GM20000 (cell line): ENCODE results near the gene DNASE1.
"Not testable (repeated sequence)": the region's sequence is repeated elsewhere in the genome, so short reads cannot be mapped to it uniquely, and the experiment has no call there.

Source experiments
- DNase-seq: peaks from one replicate; pipeline ENCODE4 v3.0.0; 2012; ENCODE audit warnings: low spot score
- TF ChIP-seq, protein P1 (sequence below): IDR thresholded peaks from 2 replicates; pipeline ENCODE4 v1.5.1; 2012; ENCODE audit warnings: mild to moderate bottlenecking, control low read depth; ENCODE audit errors: extremely low read depth, missing control alignments

The DNASE1 gene

DNA sequence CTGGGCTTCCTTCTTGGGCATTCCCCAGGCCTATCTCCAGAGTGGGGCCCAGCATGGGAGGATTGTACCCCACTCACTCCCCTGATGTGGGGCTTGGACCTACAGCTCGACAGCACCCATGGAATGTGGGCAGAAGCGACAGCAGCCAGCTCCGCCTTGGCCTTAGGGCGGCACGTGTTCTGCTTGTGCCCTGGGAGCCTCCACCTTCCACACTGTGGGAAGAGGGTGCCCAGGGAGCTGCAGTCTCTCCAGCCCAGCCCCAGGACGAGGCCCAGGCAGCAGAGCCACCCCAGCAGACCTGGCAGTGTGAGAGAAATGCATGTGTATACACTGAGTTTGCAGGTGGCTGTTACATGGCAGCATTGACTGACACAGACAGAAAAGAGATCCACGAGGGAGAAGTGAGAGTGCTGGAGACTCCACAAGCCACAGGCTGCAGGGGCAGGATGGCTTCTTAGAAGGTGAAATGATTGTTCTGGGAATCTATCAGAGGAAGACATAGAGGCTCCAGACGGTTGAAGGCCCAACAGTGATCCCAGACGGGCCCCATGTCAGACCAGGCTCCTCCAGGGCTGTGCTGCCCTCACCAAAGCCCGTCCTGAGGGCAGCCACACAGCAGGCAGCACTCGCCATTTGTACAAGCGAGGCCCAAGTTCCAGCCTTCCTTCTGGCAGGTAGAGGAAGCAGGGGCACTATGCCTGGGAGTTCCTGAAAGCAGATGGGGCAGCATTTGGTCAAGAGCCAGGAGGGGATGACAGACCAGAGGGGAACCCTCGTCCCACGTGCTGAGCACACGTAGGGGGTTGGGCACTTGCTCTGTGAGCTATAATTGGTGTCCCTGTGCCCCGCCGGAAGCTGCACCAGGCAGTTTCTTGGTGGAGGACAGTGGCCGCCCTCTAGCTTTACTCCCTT is 2.8 kb upstream of the DNASE1 start:
- TF ChIP-seq, protein P1, sequence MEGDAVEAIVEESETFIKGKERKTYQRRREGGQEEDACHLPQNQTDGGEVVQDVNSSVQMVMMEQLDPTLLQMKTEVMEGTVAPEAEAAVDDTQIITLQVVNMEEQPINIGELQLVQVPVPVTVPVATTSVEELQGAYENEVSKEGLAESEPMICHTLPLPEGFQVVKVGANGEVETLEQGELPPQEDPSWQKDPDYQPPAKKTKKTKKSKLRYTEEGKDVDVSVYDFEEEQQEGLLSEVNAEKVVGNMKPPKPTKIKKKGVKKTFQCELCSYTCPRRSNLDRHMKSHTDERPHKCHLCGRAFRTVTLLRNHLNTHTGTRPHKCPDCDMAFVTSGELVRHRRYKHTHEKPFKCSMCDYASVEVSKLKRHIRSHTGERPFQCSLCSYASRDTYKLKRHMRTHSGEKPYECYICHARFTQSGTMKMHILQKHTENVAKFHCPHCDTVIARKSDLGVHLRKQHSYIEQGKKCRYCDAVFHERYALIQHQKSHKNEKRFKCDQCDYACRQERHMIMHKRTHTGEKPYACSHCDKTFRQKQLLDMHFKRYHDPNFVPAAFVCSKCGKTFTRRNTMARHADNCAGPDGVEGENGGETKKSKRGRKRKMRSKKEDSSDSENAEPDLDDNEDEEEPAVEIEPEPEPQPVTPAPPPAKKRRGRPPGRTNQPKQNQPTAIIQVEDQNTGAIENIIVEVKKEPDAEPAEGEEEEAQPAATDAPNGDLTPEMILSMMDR = no peak
- no peak for DNase-seq

DNA sequence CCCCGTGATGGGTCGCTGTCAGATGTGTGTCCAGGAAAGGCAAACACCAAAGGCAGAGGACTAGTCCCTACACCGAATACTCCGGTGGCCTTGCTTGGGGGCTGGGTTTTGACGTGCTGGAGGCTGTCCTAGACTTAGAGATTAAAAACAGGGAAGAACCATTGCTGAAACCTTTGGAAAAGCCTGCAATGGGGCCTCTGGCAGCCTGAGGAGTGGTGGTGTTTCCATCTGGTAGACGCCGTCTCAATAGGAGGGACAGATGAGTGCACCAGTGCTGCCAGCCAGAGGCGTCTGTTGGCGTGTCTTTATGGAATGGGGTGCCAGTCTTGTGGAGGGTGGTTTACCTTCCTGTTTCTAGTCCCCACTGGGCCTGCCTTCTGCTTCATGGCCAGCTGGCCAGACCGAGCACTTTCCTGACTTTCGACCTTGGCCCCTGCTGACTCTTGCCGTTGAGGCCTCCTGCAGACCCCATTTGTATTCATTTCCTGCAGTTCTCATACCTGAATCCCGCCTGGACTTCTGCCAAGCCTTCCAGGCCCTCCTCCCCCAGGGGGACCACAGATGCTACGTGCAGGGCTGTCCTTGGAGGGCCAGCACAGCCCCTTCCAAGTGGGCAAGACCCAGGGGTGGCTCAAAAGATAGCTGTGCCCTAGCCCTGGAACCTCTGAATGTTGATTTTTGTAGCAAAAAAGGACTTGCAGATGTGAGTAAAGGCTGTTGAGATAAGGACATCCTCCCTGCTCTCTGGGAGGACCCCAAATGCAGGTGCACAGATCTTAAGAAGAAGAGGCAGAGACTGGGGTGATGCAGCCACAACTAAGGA is 1.9 kb upstream of the DNASE1 start:
- TF ChIP-seq, protein P1 = no peak
- DNase-seq = no peak

DNA sequence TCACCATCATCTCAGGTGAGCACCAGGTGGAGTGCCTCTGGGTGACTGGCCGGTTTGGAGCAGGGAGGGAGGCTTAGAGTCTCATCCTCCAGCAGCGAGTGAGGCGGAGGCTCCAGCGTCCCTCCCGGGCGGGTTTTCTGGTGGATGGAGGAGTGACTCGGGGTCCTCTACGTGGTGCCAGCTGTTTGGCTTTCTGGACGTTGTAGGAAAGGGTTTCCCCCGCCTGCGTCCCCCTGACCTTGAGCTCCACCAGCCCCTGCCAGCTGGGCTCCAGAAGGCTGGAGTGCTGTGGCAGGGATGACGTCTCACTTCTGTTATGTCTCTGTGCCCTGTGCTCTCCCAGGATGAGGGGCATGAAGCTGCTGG is 522 bp downstream of the DNASE1 start:
- TF ChIP-seq, protein P1 = no peak
- DNase-seq = no peak

DNA sequence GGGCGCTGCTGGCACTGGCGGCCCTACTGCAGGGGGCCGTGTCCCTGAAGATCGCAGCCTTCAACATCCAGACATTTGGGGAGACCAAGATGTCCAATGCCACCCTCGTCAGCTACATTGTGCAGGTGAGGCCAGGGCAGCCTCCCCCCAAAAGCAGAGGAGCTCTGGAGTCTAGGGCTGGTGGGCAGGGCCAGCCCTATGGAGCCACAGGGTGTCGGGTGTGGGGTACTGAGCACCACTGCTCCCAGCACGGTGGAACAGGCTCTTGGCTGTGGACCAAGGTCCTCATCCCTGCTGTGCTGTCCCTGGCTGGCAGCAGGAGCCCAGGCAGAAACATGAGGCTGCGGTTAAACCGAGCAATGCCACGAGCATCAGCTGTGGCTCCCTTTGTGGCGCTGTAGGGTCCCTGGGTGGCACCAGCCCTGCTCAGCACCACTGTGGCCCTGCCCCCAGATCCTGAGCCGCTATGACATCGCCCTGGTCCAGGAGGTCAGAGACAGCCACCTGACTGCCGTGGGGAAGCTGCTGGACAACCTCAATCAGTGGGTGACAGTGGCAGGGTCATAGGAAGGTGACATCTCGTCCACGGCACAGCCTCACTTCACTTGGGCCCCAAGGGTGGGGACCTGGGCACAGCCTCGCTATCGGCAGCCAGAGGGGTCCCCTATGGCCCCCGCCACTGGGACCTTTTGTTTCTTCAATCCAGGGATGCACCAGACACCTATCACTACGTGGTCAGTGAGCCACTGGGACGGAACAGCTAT is 1.1 kb downstream of the DNASE1 start:
- no peak for DNase-seq
- TF ChIP-seq, protein P1 = no peak

DNA sequence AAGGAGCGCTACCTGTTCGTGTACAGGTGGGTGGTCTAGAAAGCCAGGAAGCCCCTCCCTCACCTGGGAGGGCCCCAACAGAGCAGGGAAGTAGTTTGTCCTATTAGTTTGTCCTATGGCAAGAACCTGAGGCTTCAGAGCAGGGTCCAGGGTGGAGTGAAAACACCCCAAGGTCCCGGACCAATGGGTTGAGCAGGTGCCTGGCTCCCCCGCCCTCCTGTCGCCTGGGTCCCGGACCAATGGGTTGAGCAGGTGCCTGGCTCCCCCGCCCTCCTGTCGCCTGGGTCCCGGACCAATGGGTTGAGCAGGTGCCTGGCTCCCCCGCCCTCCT is 1.6 kb downstream of the DNASE1 start:
- DNase-seq = not testable (repeated sequence)

DNA sequence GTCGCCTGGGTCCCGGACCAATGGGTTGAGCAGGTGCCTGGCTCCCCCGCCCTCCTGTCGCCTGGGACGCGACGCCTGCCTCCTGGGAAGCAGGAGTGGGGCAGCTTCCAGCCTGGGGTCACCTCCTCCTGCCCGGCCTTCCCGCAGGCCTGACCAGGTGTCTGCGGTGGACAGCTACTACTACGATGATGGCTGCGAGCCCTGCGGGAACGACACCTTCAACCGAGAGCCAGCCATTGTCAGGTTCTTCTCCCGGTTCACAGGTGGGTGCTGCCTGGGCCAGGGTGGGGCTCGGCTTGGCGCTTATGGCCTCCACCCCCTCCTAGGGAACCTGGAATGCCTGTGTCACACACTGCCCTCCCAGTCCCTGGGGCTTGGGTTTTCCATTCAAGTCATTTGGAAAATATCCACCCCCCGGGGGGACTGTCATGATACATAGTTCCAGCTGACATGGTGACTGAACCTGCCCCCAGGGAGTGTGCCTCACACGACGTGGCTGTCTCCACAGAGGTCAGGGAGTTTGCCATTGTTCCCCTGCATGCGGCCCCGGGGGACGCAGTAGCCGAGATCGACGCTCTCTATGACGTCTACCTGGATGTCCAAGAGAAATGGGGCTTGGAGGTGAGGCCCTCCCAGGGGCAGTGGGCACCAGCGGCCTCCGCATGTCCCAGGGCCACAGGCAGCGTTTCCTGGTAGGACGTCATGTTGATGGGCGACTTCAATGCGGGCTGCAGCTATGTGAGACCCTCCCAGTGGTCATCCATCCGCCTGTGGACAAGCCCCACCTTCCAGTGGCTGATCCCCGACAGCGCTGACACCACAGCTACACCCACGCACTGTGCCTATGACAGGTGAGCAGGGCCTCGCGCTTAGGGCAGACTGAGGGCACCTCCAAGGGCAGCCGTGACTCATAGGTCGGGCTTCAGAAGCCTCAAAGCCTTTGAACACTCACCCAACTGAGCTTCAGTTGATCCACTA is 2.3 kb downstream of the DNASE1 start:
- DNase-seq = no peak
- TF ChIP-seq, protein P1 = no peak

GRCh38 chr16:3659251-3659650 is 4.8 kb downstream of the DNASE1 start:
- TF ChIP-seq, protein P1 = no peak
- no peak for DNase-seq
